HG03175 (cell line): ENCODE data around the gene PCGF1.
A peak's percentile ranks its signal among the peaks of the same experiment; 100 is the strongest.
"Not testable (repeated sequence)": the region's sequence is repeated elsewhere in the genome, so short reads cannot be mapped to it uniquely, and the experiment has no call there.

Source experiments
- ATAC-seq: cut with Tn5 transposase; IDR thresholded peaks from one replicate; pipeline ENCODE4 v1.9.1; 2021; ENCODE audit warnings: mild to moderate bottlenecking, moderate library complexity; ENCODE audit not compliant: unreplicated experiment

PCGF1 gene

GRCh38 chr2:74499940-74500577 lies 7.4 kb downstream of the PCGF1 start:
- ATAC-seq = no peak

- ATAC-seq = no peak
These were observed 8.1 kb downstream of the PCGF1 start, which contains the start of gene LBX2 for GRCh38 chr2:74499267-74499939. Gene LBX2 (minus strand): TSS chr2:74499603. CDS start chr2:74499537, 66 bp downstream.

- peak; percentile 28 for ATAC-seq
These were observed 8.8 kb downstream of the PCGF1 start for GRCh38 chr2:74498500-74499266.

GRCh38 chr2:74497777-74498499 lies 9.6 kb downstream of the PCGF1 start:
- no peak for ATAC-seq

- no peak for ATAC-seq
These were observed 10.3 kb downstream of the PCGF1 start for GRCh38 chr2:74496997-74497776.

- ATAC-seq = no peak
These were observed 12.1 kb downstream of the PCGF1 start for GRCh38 chr2:74495440-74495839.

GRCh38 chr2:74493546-74493945 lies 13.9 kb downstream of the PCGF1 start:
- ATAC-seq = no peak

- ATAC-seq = no peak
These were observed 15.6 kb downstream of the PCGF1 start for GRCh38 chr2:74491648-74492544.

GRCh38 chr2:74489906-74490305 lies 17.6 kb downstream of the PCGF1 start:
- ATAC-seq = no peak

- no peak for ATAC-seq
These were observed 18.6 kb downstream of the PCGF1 start for GRCh38 chr2:74488643-74489481.

- ATAC-seq = no peak
These were observed 21.4 kb downstream of the PCGF1 start for GRCh38 chr2:74486141-74486540.

- ATAC-seq = not testable (repeated sequence)
These were observed 23.8 kb downstream of the PCGF1 start for GRCh38 chr2:74483675-74484164.

GRCh38 chr2:74482801-74483674 lies 24.5 kb downstream of the PCGF1 start, which contains the start of the genes CCDC142 and TTC31:
Gene CCDC142 (minus strand): TSS chr2:74482998. CDS start chr2:74482837, 161 bp downstream.
Gene TTC31 (plus strand): TSS chr2:74483081. CDS start chr2:74483096, 15 bp downstream.
- ATAC-seq = peak; percentile 93

GRCh38 chr2:74481961-74482800 lies 25.3 kb downstream of the PCGF1 start:
- peak; percentile 43 for ATAC-seq

- no peak for ATAC-seq
These were observed 26.1 kb downstream of the PCGF1 start for GRCh38 chr2:74481431-74481830.

GRCh38 chr2:74474899-74475298 lies 32.6 kb downstream of the PCGF1 start:
- ATAC-seq = no peak
